ENCODE measurements around the gene SLC6A18. TPM values are rescaled to one million over a fixed set of nuclear protein-coding genes. Genes with fewer than 3 reads are reported as not detected.

SLC6A18 gene
- total RNA-seq, 1 donor from 2014 or later: not detected

DNA sequence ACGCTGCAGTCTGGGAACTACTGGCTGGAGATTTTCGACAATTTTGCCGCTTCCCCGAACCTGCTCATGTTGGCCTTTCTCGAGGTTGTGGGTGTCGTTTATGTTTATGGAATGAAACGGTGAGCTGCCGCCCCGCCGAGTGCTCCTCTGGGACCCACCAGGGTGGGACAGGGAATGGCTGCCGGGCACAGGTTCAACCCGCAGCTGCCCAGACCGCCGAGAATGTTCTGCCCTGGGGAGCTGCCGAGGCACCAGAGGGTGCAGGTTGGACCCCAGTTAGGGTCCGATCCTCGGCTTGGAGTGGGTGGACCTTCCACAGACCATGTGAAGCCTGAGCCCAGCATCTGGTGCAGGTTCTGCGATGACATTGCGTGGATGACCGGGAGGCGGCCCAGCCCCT, 19.1 kb downstream of the SLC6A18 start:
- Histone ChIP-seq H3K27ac (ENCODE audit: low read depth, low read length) (no peak overlapping the region), H2AFZ (ENCODE audit: low read depth, low read length) (no peak overlapping the region), H3K9me3 (ENCODE audit: insufficient read depth, low read depth, low read length) (no peaks in the 10 kb centered on the region), H3K79me2 (ENCODE audit: insufficient read depth, low read length) (no peaks in the 10 kb centered on the region), H3K4me2 (ENCODE audit: low read length) (no peak overlapping the region), H3K36me3 (ENCODE audit: insufficient read depth, low read length) (no peaks in the 10 kb centered on the region), H3K4me1 (ENCODE audit: insufficient read depth, low read length) (no peaks in the 10 kb centered on the region), H3K9ac (ENCODE audit: low read length) (no peak overlapping the region), H4K20me1 (ENCODE audit: insufficient read depth, low read length) (no peaks in the 10 kb centered on the region), H3K27me3 (ENCODE audit: insufficient read depth, low read length) (no peaks in the 10 kb centered on the region), H3K4me3 (ENCODE audit: insufficient read depth, low read depth, low read length) (no peak overlapping the region)
- H3K4me1 Mint-ChIP-seq (ENCODE audit: low read depth, unreplicated experiment): no peaks in the 10 kb centered on the region
- no peaks in the 10 kb centered on the region for H3K36me3 Mint-ChIP-seq (ENCODE audit: low read depth, unreplicated experiment)
- peaks cover 5% of the 10 kb centered on the region for H3K9me3 Mint-ChIP-seq (ENCODE audit: unreplicated experiment)
- no peak overlapping the region for H3K27ac Mint-ChIP-seq (ENCODE audit: unreplicated experiment)
- H3K4me3 Mint-ChIP-seq (ENCODE audit: unreplicated experiment): no peak overlapping the region
- TF ChIP-seq EZH2 (IDR thresholded peaks at IDR 0.05; ENCODE audit: insufficient read depth, low read length): no peak
- TF ChIP-seq, protein P1, sequence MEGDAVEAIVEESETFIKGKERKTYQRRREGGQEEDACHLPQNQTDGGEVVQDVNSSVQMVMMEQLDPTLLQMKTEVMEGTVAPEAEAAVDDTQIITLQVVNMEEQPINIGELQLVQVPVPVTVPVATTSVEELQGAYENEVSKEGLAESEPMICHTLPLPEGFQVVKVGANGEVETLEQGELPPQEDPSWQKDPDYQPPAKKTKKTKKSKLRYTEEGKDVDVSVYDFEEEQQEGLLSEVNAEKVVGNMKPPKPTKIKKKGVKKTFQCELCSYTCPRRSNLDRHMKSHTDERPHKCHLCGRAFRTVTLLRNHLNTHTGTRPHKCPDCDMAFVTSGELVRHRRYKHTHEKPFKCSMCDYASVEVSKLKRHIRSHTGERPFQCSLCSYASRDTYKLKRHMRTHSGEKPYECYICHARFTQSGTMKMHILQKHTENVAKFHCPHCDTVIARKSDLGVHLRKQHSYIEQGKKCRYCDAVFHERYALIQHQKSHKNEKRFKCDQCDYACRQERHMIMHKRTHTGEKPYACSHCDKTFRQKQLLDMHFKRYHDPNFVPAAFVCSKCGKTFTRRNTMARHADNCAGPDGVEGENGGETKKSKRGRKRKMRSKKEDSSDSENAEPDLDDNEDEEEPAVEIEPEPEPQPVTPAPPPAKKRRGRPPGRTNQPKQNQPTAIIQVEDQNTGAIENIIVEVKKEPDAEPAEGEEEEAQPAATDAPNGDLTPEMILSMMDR (IDR thresholded peaks at IDR 0.05; ENCODE audit: insufficient read depth, low read depth, low read length): no peak
- FAIRE-seq (no peak), DNase-seq (ENCODE audit: low read depth) (no peak)
- H3K27me3 Mint-ChIP-seq (ENCODE audit: low read depth, unreplicated experiment): peaks cover 39% of the 10 kb centered on the region

DNA sequence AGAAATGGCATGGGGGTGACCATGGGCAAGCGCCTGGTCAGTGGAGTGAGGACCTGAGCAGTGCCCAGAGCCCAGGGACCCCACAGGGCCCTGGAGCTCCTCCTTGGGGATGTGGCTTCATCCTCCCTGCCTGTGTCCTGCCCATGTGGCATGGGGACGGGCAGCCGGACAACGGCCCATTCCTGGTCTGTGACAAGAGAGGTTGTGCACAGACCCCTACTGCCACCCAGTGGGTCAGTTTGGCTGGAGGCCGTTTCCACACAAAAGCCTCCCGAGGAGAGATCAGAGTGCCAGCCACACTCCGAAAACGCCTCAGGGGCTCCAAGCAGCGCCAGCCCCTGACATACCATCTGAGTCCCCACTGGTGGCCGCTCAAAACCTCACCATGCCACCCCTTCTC, 19.8 kb downstream of the SLC6A18 start:
- no peak overlapping the region for H3K4me3 Mint-ChIP-seq (ENCODE audit: unreplicated experiment)
- Histone ChIP-seq H3K27ac (ENCODE audit: low read depth, low read length) (no peak overlapping the region), H4K20me1 (ENCODE audit: insufficient read depth, low read length) (no peaks in the 10 kb centered on the region), H3K4me1 (ENCODE audit: insufficient read depth, low read length) (no peaks in the 10 kb centered on the region), H3K4me2 (ENCODE audit: low read length) (no peak overlapping the region), H3K9ac (ENCODE audit: low read length) (no peak overlapping the region), H2AFZ (ENCODE audit: low read depth, low read length) (no peak overlapping the region), H3K4me3 (ENCODE audit: insufficient read depth, low read depth, low read length) (no peak overlapping the region), H3K36me3 (ENCODE audit: insufficient read depth, low read length) (no peaks in the 10 kb centered on the region), H3K9me3 (ENCODE audit: insufficient read depth, low read depth, low read length) (no peaks in the 10 kb centered on the region), H3K27me3 (ENCODE audit: insufficient read depth, low read length) (no peaks in the 10 kb centered on the region), H3K79me2 (ENCODE audit: insufficient read depth, low read length) (no peaks in the 10 kb centered on the region)
- no peaks in the 10 kb centered on the region for H3K36me3 Mint-ChIP-seq (ENCODE audit: low read depth, unreplicated experiment)
- no peaks in the 10 kb centered on the region for H3K4me1 Mint-ChIP-seq (ENCODE audit: low read depth, unreplicated experiment)
- DNase-seq (ENCODE audit: low read depth) (no peak), FAIRE-seq (no peak)
- H3K9me3 Mint-ChIP-seq (ENCODE audit: unreplicated experiment): peaks cover 5% of the 10 kb centered on the region
- no peak overlapping the region for H3K27ac Mint-ChIP-seq (ENCODE audit: unreplicated experiment)
- no peak for TF ChIP-seq EZH2 (IDR thresholded peaks at IDR 0.05; ENCODE audit: insufficient read depth, low read length)
- TF ChIP-seq, protein P1 (IDR thresholded peaks at IDR 0.05; ENCODE audit: insufficient read depth, low read depth, low read length): no peak
- peaks cover 40% of the 10 kb centered on the region for H3K27me3 Mint-ChIP-seq (ENCODE audit: low read depth, unreplicated experiment)

DNA sequence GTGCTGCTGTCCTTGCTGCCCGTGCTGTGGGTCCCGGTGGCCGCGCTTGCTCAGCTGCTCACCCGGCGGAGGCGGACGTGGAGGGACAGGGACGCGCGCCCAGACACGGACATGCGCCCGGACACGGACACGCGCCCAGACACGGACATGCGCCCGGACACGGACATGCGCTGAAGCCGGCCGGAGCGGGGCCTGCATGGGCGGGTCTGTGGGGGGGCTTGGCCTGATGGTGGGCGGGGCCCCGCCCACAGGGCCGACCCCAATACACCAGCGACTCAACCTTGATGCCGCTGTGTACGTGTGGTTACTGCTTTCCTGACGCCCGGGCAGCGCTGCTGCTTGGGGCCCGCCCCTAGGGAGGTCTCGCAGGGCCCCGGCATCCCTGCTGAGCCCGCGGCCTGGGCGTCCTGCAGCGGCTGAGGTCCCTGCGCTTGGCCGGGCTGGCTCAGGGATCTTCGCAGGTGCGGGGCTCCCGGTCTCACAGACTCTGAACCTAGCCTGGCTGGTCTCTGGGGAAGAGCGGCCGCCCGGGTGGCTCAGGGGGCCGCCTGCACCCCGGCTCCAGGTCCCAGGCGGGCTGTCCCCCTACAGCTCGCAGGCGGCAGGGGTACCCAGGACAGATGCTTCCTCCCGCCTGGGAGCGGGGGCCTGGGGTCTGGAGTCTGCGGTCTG, 20.9 kb downstream of the SLC6A18 start:
- H3K79me2 ChIP-seq (ENCODE audit: insufficient read depth, low read length): no peaks in the 10 kb centered on the region
- Mint-ChIP-seq H3K9me3 (ENCODE audit: unreplicated experiment) (peaks cover 2% of the 10 kb centered on the region), H3K27me3 (ENCODE audit: low read depth, unreplicated experiment) (peaks cover 35% of the 10 kb centered on the region), H3K27ac (ENCODE audit: unreplicated experiment) (no peak overlapping the region), H3K36me3 (ENCODE audit: low read depth, unreplicated experiment) (no peaks in the 10 kb centered on the region), H3K4me1 (ENCODE audit: low read depth, unreplicated experiment) (no peaks in the 10 kb centered on the region), H3K4me3 (ENCODE audit: unreplicated experiment) (no peak overlapping the region)
- H2AFZ ChIP-seq (ENCODE audit: low read depth, low read length): no peak overlapping the region
- no peak overlapping the region for H3K9ac ChIP-seq (ENCODE audit: low read length)
- no peak overlapping the region for H3K4me2 ChIP-seq (ENCODE audit: low read length)
- no peak for DNase-seq (ENCODE audit: low read depth)
- H3K4me1 ChIP-seq (ENCODE audit: insufficient read depth, low read length): no peaks in the 10 kb centered on the region
- H3K9me3 ChIP-seq (ENCODE audit: insufficient read depth, low read depth, low read length): no peaks in the 10 kb centered on the region
- TF ChIP-seq, protein P1 (IDR thresholded peaks at IDR 0.05; ENCODE audit: insufficient read depth, low read depth, low read length): no peak
- TF ChIP-seq EZH2 (IDR thresholded peaks at IDR 0.05; ENCODE audit: insufficient read depth, low read length): no peak
- no peaks in the 10 kb centered on the region for H3K36me3 ChIP-seq (ENCODE audit: insufficient read depth, low read length)
- no peak overlapping the region for H3K27ac ChIP-seq (ENCODE audit: low read depth, low read length)
- H3K27me3 ChIP-seq (ENCODE audit: insufficient read depth, low read length): no peaks in the 10 kb centered on the region
- H4K20me1 ChIP-seq (ENCODE audit: insufficient read depth, low read length): no peaks in the 10 kb centered on the region
- FAIRE-seq: no peak
- H3K4me3 ChIP-seq (ENCODE audit: insufficient read depth, low read depth, low read length): no peak overlapping the region
